Activated CD4-positive, alpha-beta memory T cell treated with anti-CD3 and anti-CD28 coated beads, Interleukin-2, amount 10 ng/mL, durations not matched to agents 7 days and 5 days (primary cell): Measurements from ENCODE around the gene OSER1. TPM values are rescaled to one million over a fixed set of nuclear protein-coding genes. Genes with fewer than 3 reads are reported as not detected.

Source experiments
- CTCF ChIA-PET: fragments of 350-600 bp; sonication (Branson Sonifier 250); formaldehyde crosslinking; loops from one replicate; lab custom pipeline; 2021; ENCODE audit warnings: antibody characterized with exemption, inconsistent platforms; lab: Charles Lee
- POLR2A ChIA-PET: fragments of 350-600 bp; sonication (Branson Sonifier 250); formaldehyde crosslinking; loops from one replicate; lab custom pipeline; 2021; ENCODE audit warnings: antibody characterized with exemption; lab: Charles Lee
- DNase-seq: peaks from one replicate; pipeline ENCODE4 v3.0.0-alpha.2; 2020
- H3K27ac Mint-ChIP-seq: one replicate; pipeline ENCODE4 v1.8.0; 2021; ENCODE audit warnings: mild to moderate bottlenecking, mixed read lengths
- H3K27me3 Mint-ChIP-seq: one replicate; pipeline ENCODE4 v1.8.0; 2021; ENCODE audit warnings: mixed read lengths
- H3K36me3 Mint-ChIP-seq: one replicate; pipeline ENCODE4 v1.8.0; 2021; ENCODE audit warnings: low read depth, mixed read lengths
- H3K4me1 Mint-ChIP-seq: one replicate; pipeline ENCODE4 v1.8.0; 2021; ENCODE audit warnings: mixed read lengths
- H3K4me3 Mint-ChIP-seq: one replicate; pipeline ENCODE4 v1.8.0; 2021; ENCODE audit warnings: mild to moderate bottlenecking, mixed read lengths
- H3K9me3 Mint-ChIP-seq: one replicate; pipeline ENCODE4 v1.8.0; 2021; ENCODE audit warnings: mixed read lengths
- total RNA-seq, 2 experiments: library from RNA; stranded (reverse); gene quantifications; one replicate each; pipeline ENCODE4 v1.2.3, GENCODE V29; 2021

The OSER1 gene
- total RNA-seq, 2 experiments from 2014 or later: 30.8 to 31.4 TPM

DNA sequence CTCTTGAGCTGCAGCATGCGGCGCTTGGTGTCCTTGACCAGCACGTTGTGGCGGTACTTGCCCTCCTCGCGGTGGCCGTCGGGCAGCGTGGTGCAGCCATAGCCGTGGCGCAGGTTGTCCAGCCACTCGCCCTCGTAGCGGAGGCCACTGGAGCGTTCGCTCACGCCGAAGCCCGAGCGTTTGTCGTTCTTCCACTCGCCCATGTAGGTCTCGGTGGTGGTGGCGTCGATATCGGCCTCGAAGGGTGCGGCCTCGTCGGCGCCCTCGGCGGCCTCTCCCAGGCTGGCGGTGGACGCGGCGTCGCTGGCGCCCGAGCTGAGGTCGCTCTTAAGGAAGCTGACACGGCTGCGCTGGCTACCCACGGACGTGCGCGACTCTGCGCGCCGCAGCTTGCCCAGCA, 50.9 kb downstream of the OSER1 start:
- DNase-seq: no peak
- ChIA-PET CTCF (no interaction called here), POLR2A (no interaction called here)
- peaks cover 15% of the 10 kb centered on the region for H3K27me3 Mint-ChIP-seq
- H3K9me3 Mint-ChIP-seq: peaks cover 2% of the 10 kb centered on the region
- no peak overlapping the region for H3K4me3 Mint-ChIP-seq
- H3K27ac Mint-ChIP-seq: no peak overlapping the region
- no peaks in the 10 kb centered on the region for H3K36me3 Mint-ChIP-seq
- no peaks in the 10 kb centered on the region for H3K4me1 Mint-ChIP-seq

DNA sequence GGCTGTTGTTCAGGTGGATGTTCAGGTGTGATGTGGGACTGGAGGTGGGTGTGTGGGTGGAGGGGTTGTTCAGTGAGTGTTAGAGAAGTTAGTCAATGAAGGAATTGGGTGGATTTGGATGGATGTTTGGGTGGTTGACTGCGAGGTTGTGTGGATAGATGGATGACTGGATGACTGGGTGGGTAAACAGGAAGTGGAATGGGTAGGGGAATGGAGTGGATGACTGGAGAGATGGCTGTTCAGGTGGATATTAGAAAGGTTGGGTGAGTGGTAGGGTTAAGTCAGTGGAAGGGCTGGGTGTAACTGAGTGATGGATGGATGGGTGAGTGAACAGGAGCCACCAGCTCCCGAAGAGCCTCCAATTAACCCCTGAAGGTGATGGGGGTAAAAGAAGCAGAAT, 51.4 kb downstream of the OSER1 start:
- ChIA-PET POLR2A (no interaction called here), CTCF (interaction anchor here (1.6 kb wide), 1 partner anchor 31 kb away, joined by 3 read pairs; no protein-coding TSS in a partner anchor)

DNA sequence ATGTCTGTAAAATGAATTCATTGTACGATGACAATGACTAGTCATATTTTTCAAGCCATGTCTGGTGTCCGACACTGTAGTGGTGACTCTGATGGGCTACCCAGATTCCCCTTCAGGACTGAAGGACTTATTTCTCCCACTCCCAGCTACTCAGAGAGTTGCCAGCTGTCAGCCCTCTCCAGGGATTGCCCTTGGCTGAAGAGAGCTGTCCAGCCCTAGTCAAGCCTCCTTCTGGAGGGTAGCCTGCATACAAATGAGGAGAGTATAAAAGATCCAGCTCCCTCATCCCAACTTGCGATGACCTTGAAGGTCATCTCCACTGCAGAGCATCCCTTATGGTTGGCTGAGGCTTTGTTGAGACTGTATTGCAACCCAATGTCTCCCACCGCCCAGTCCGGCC, 53.5 kb downstream of the OSER1 start:
- CTCF ChIA-PET: no interaction called here
- Mint-ChIP-seq H3K4me3 (no peak overlapping the region), H3K36me3 (no peaks in the 10 kb centered on the region), H3K9me3 (peaks cover 2% of the 10 kb centered on the region), H3K27ac (no peak overlapping the region), H3K27me3 (peaks cover 6% of the 10 kb centered on the region), H3K4me1 (peaks cover 5% of the 10 kb centered on the region)
- POLR2A ChIA-PET: no interaction called here
- DNase-seq: no peak

More for the DNA sequence above, 51.4 kb downstream of the OSER1 start:
- peaks cover 10% of the 10 kb centered on the region for H3K27me3 Mint-ChIP-seq
- no peaks in the 10 kb centered on the region for H3K36me3 Mint-ChIP-seq
- no peak for DNase-seq
- H3K27ac Mint-ChIP-seq: no peak overlapping the region
- no peaks in the 10 kb centered on the region for H3K4me1 Mint-ChIP-seq
- peaks cover 2% of the 10 kb centered on the region for H3K9me3 Mint-ChIP-seq
- H3K4me3 Mint-ChIP-seq: no peak overlapping the region

DNA sequence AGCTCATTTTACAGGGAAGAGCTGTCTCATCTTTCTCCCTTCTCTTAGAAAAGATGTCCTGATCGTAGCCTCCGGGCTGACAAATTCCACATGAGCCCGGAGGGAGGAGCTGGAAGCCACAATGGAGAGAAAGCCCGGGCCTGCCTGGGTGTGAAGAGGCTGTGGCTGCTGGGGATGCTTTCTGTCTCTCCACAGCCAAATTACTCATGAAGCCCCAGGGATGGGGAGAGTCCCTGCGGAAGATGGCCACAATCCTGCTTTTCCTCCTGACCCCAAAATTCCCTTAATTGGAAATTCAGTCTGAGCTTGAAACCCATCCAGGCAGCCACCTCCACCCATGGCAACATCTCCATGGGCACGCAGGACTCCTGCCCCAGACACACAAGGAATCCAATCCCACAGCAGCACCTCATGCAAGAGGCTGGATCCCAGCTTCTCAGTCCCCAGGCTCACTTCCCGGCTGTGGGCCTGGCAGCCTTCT, 56.0 kb downstream of the OSER1 start:
- peaks cover 2% of the 10 kb centered on the region for H3K9me3 Mint-ChIP-seq
- no peak for DNase-seq
- H3K27ac Mint-ChIP-seq: no peak overlapping the region
- peaks cover 5% of the 10 kb centered on the region for H3K4me1 Mint-ChIP-seq
- CTCF ChIA-PET: interaction anchor here (2.0 kb wide), 1 partner anchor 35 kb away, joined by 9 read pairs; no protein-coding TSS in a partner anchor
- H3K4me3 Mint-ChIP-seq: no peak overlapping the region
- POLR2A ChIA-PET: no interaction called here
- peaks cover 6% of the 10 kb centered on the region for H3K27me3 Mint-ChIP-seq
- no peaks in the 10 kb centered on the region for H3K36me3 Mint-ChIP-seq

- H3K36me3 Mint-ChIP-seq: no peaks in the 10 kb centered on the region
- H3K27me3 Mint-ChIP-seq: peaks cover 6% of the 10 kb centered on the region
- no peak for DNase-seq
- H3K4me3 Mint-ChIP-seq: no peak overlapping the region
- peaks cover 5% of the 10 kb centered on the region for H3K4me1 Mint-ChIP-seq
- H3K27ac Mint-ChIP-seq: no peak overlapping the region
- CTCF ChIA-PET: interaction anchor here (1.1 to 2.0 kb wide), 2 partner anchors 36 to 37 kb away, joined by 3 to 9 read pairs; no protein-coding TSS in a partner anchor
- POLR2A ChIA-PET: no interaction called here
- no peaks in the 10 kb centered on the region for H3K9me3 Mint-ChIP-seq
Measured at GRCh38 chr20:44153636-44154043, 56.9 kb downstream of the OSER1 start.

DNA sequence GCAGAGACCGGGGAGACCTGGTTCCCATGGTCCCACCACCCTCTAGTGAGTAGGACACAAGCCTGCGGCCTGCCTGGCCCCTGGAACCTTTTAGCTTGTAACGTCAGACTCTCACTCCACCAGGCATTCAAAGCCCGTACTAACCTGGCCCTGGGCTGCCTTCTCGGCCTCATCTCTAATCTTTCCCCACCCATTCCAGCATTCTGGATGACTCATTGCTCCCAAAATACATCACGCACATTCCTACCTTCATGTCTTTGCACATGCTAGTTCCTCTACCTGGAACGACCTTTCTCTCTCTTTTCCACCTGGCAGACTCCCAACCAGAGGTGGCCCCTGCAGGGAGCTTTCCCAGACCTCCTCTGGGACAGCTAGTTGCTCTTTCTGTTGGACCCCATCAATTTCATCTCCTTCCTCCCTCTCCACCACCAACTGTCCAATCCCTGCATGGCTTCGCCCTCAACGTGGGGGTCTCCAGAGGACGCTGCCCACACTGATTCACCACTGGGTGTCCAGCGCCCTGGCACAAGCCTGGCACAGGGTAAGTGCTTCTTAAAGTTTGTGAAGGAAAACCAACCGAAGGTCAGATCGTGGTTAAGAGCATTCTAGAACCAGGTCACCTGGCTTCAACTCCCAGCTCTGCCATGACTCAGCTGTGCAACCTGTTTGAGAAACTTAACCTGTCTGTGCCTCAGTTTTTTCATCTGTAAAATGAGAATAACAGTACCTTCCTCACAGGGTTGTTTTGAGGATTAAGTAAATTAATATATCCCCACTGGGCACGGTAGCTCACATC, 58.8 kb downstream of the OSER1 start:
- peaks cover 5% of the 10 kb centered on the region for H3K4me1 Mint-ChIP-seq
- peaks cover 2% of the 10 kb centered on the region for H3K27me3 Mint-ChIP-seq
- ChIA-PET POLR2A (no interaction called here), CTCF (interaction anchor here (0.6 to 1.5 kb wide), 2 partner anchors 24 to 35 kb away, joined by 3 to 4 read pairs; no protein-coding TSS in a partner anchor)
- no peaks in the 10 kb centered on the region for H3K36me3 Mint-ChIP-seq
- H3K27ac Mint-ChIP-seq: no peak overlapping the region
- no peaks in the 10 kb centered on the region for H3K9me3 Mint-ChIP-seq
- H3K4me3 Mint-ChIP-seq: no peak overlapping the region
- DNase-seq: no peak

GRCh38 chr20:44146272-44146671, 64.3 kb downstream of the OSER1 start:
- ChIA-PET CTCF (no interaction called here), POLR2A (no interaction called here)
- no peak for DNase-seq
- Mint-ChIP-seq H3K27me3 (peaks cover 3% of the 10 kb centered on the region), H3K4me3 (no peak overlapping the region), H3K9me3 (no peaks in the 10 kb centered on the region), H3K27ac (no peak overlapping the region), H3K36me3 (no peaks in the 10 kb centered on the region), H3K4me1 (no peaks in the 10 kb centered on the region)

Other genes with a start within 250 kb of the OSER1 start
- under 1 TPM; 0.05 to 0.10 TPM for gene JPH2, start 23.6 kb downstream of the OSER1 start, total RNA-seq
- gene GDAP1L1, start 36.5 kb upstream of the OSER1 start, total RNA-seq: not detected
- 1 to 10 TPM; 2.2 to 2.7 TPM for gene FITM2, start 100.4 kb upstream of the OSER1 start, total RNA-seq
- not detected for gene R3HDML, start 126.3 kb upstream of the OSER1 start, total RNA-seq
- gene HNF4A, start 144.9 kb upstream of the OSER1 start, total RNA-seq: not detected